ENCODE data around the gene AGBL5. TPM values are rescaled to one million over a fixed set of nuclear protein-coding genes. Genes with fewer than 3 reads are reported as not detected.

Gene AGBL5
- total RNA-seq, 1 donor from 2014 or later = 14.0 TPM

GRCh38 chr2:27097341-27097740, 45.9 kb downstream of the AGBL5 start:
- intact Hi-C loops (cut with DNase I) = no loop called here
- no peak for DNase-seq
- no peaks in the 10 kb centered on the region for H3K36me3 ChIP-seq
- no peaks in the 10 kb centered on the region for H3K27me3 ChIP-seq
- H3K4me3 ChIP-seq = no peak overlapping the region
- no peak overlapping the region for H3K27ac ChIP-seq
- peaks cover 8% of the 10 kb centered on the region for H3K4me1 ChIP-seq
- no peaks in the 10 kb centered on the region for H3K9me3 ChIP-seq
- ATAC-seq = no peak
- TF ChIP-seq, protein P1, sequence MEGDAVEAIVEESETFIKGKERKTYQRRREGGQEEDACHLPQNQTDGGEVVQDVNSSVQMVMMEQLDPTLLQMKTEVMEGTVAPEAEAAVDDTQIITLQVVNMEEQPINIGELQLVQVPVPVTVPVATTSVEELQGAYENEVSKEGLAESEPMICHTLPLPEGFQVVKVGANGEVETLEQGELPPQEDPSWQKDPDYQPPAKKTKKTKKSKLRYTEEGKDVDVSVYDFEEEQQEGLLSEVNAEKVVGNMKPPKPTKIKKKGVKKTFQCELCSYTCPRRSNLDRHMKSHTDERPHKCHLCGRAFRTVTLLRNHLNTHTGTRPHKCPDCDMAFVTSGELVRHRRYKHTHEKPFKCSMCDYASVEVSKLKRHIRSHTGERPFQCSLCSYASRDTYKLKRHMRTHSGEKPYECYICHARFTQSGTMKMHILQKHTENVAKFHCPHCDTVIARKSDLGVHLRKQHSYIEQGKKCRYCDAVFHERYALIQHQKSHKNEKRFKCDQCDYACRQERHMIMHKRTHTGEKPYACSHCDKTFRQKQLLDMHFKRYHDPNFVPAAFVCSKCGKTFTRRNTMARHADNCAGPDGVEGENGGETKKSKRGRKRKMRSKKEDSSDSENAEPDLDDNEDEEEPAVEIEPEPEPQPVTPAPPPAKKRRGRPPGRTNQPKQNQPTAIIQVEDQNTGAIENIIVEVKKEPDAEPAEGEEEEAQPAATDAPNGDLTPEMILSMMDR (IDR thresholded peaks at IDR 0.05) = no peak

DNA sequence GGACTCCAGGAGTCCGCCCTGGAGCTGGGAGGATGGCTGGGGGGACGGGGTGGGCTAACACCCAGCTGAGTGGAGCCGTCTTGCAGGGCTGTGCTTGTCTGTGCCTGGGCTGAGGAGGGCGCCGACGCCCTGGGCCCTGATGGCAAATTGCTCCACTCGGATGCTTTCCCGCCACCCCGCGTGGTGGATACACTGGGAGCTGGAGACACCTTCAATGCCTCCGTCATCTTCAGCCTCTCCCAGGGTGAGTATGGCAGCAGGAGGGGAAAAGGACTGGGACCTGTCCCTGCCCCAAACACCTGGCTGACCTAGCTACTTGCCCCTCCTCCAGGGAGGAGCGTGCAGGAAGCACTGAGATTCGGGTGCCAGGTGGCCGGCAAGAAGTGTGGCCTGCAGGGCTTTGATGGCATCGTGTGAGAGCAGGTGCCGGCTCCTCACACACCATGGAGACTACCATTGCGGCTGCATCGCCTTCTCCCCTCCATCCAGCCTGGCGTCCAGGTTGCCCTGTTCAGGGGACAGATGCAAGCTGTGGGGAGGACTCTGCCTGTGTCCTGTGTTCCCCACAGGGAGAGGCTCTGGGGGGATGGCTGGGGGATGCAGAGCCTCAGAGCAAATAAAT, 48.0 kb downstream of the AGBL5 start:
- Histone ChIP-seq H3K36me3 (no peaks in the 10 kb centered on the region), H3K4me3 (no peak overlapping the region), H3K4me1 (peaks cover 8% of the 10 kb centered on the region), H3K27me3 (peaks cover 6% of the 10 kb centered on the region), H3K9me3 (no peaks in the 10 kb centered on the region), H3K27ac (no peak overlapping the region)
- DNase-seq (no peak), ATAC-seq (no peak)
- TF ChIP-seq, protein P1 (IDR thresholded peaks at IDR 0.05) = no peak
- intact Hi-C loops (cut with DNase I) = no loop called here

DNA sequence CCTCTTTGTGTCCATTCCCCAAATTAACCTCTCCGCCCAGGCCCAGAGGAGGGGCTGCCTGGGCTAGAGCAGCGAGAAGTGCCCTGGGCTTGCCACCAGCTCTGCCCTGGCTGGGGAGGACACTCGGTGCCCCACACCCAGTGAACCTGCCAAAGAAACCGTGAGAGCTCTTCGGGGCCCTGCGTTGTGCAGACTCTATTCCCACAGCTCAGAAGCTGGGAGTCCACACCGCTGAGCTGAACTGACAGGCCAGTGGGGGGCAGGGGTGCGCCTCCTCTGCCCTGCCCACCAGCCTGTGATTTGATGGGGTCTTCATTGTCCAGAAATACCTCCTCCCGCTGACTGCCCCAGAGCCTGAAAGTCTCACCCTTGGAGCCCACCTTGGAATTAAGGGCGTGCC, 48.6 kb downstream of the AGBL5 start:
- TF ChIP-seq, protein P1 (IDR thresholded peaks at IDR 0.05) = no peak
- H3K27ac ChIP-seq = no peak overlapping the region
- no peak overlapping the region for H3K4me3 ChIP-seq
- H3K9me3 ChIP-seq = no peaks in the 10 kb centered on the region
- ATAC-seq (no peak), DNase-seq (no peak)
- intact Hi-C loops (cut with DNase I) = loop anchor here (10.0 kb wide), 1 partner anchor 105 kb away; no protein-coding TSS in a partner anchor
- peaks cover 8% of the 10 kb centered on the region for H3K27me3 ChIP-seq
- peaks cover 8% of the 10 kb centered on the region for H3K4me1 ChIP-seq
- H3K36me3 ChIP-seq = no peaks in the 10 kb centered on the region

DNA sequence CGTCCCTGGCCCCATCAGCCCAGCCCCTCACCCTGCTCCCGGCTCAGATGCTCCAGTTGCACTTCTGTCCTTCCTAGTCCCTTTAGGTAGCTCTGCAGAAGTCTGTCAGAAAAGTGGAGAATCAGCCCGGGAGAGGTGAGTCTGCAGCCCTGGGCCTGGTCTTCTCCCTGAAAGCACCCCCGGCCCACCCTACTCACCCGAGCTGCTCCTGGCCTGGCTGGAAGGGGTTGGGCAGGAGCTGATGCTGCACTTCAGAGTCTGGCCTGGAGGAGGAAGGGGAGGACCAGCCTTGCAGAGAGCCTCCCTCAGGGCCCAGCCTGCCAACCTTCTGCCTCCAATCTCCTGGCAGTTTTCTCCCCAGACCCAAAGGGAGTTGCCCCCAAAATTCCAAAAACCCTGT, 50.9 kb downstream of the AGBL5 start:
- Histone ChIP-seq H3K4me3 (no peak overlapping the region), H3K4me1 (no peaks in the 10 kb centered on the region), H3K9me3 (no peaks in the 10 kb centered on the region), H3K36me3 (no peaks in the 10 kb centered on the region), H3K27me3 (peaks cover 12% of the 10 kb centered on the region), H3K27ac (no peak overlapping the region)
- intact Hi-C loops (cut with DNase I) = loop anchor here (10.0 kb wide), 1 partner anchor 102 kb away; no protein-coding TSS in a partner anchor
- ATAC-seq (no peak), DNase-seq (no peak)
- TF ChIP-seq, protein P1 (IDR thresholded peaks at IDR 0.05) = no peak

GRCh38 chr2:27105981-27106380, 54.5 kb downstream of the AGBL5 start:
- no peaks in the 10 kb centered on the region for H3K4me1 ChIP-seq
- DNase-seq = no peak
- intact Hi-C loops (cut with DNase I) = loop anchor here (10.0 kb wide), 1 partner anchor 99 kb away; no protein-coding TSS in a partner anchor
- H3K9me3 ChIP-seq = no peaks in the 10 kb centered on the region
- no peak for ATAC-seq
- TF ChIP-seq, protein P1 (IDR thresholded peaks at IDR 0.05) = no peak
- H3K27ac ChIP-seq = no peak overlapping the region
- H3K27me3 ChIP-seq = peaks cover 12% of the 10 kb centered on the region
- no peaks in the 10 kb centered on the region for H3K36me3 ChIP-seq
- no peak overlapping the region for H3K4me3 ChIP-seq

All from upper lobe of right lung (tissue), 1 donor.